COLO668 (cell line): ENCODE measurements around the gene IGSF9B.

Source experiments
- DNase-seq: peaks from one replicate; lab custom pipeline; 2025; ENCODE audit not compliant: unreplicated experiment; lab: John Stamatoyannopoulos, UW

IGSF9B gene

DNA sequence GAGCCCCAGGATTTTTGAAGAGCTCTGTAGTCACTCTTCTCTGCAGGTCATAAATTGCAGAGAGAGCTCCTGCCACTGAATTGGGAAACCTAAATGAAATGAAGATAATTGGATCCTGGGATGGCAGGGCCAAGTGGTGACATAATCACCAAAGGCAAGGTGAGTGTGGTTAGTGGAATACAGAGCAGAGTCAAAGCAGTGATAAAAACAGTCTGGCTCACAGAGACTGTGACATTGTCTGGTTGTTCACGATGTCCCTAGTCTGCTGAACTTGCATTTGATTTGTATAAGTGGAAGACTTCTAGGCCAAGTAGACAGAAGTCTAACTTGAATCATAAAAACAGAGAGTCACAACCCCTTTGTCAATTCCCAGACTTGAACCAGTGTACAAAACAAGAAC is 84.6 kb downstream of the IGSF9B start:
- no peak for DNase-seq

DNA sequence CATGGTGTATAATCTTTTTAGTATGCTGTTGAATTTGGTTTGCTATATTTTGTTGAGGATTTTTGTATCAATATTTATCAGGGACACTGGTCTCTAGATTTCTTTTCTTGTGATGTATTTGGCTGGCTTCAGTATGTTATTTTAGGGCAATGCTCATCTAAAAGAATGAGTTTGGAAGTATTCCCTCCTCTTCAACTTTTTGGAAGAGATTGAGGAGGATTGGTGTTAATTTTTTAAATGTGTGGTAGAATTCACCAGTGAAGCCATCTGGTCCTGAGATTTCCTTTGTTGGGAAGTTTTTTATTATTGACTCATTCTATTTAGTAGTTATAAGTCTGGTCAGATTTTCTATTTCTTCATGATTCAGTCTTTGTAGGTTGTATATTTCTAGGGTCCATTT is 89.3 kb downstream of the IGSF9B start:
- DNase-seq: no peak

DNA sequence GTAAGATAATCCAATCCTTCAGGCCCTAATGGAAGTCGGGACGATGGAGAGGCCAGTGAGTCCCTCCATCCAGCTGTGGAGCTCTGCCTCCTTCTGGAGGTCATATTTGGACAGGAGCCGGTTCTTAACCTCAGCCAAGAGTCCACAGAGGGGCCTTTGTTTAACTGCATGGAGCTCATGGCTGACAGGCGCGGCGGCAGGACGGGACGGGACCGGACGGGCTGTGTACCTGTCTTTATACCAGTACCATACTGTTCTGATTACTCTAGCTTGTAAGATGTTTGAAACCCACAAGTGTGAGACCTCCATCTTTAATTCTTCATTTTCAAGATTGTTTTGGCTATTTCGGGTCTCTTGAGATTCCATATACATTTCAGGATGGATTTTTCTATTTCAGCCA is 91.3 kb downstream of the IGSF9B start:
- no peak for DNase-seq

DNA sequence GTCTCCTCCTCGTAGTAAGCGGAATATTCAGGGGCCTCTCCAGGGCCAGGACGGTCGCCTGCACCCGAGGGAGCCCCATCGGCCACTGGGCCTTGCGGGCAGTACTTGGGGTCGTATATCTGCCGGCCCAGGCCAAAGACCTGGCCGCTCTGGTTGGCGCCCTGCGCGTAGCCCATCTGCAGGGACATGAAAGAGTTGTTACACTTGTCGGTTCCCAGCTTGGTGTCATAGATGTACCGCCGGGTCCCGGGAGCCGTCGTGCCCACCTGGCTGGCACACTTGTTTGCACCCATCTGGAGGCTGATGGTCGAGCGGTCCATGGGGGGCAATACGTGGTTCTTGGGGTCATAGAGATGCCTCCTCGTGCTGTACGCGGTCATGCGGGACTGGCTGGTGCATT is 92.0 kb downstream of the IGSF9B start:
- no peak for DNase-seq

DNA sequence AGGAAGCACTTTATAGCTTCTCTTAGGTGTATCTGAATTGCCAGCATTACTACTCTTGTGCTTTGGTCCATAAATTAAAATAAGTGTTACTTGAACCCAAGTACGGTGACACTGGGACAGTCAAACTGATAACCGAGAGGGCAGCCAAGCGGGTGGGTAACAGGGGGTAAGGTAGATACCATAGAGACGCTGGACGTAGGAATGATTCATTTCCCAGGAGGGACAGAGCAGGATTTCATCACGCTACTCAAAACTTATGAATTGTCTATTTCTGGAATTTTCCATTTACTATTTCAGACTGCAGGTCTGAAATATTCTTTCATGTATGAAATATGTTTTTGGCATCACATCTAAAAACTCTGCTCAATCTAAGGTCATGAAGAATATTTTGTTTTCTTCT is 96.6 kb downstream of the IGSF9B start:
- DNase-seq: no peak
